Measurements from ENCODE around the gene RNF213.

The RNF213 gene

GRCh38 chr17:80413771-80414507, 153.3 kb downstream of the RNF213 start:
- TF ChIP-seq CTCF (IDR thresholded peaks at IDR 0.05; ENCODE audit: extremely low read depth, missing control alignments) = no peak
- DNase-seq (ENCODE audit: low spot score) = peak; percentile 10

GRCh38 chr17:80414508-80414802, 153.8 kb downstream of the RNF213 start:
- DNase-seq (ENCODE audit: low spot score) = peak; percentile 16
- TF ChIP-seq CTCF (IDR thresholded peaks at IDR 0.05; ENCODE audit: extremely low read depth, missing control alignments) = no peak

GRCh38 chr17:80414803-80415625, 154.4 kb downstream of the RNF213 start, which contains the start of gene ENDOV:
Gene ENDOV, plus strand, starts transcription at chr17:80415167. Its CDS starts 28 bp downstream, at chr17:80415195.
- peak; percentile 98 for DNase-seq (ENCODE audit: low spot score)
- TF ChIP-seq CTCF (IDR thresholded peaks at IDR 0.05; ENCODE audit: extremely low read depth, missing control alignments) = no peak

DNA sequence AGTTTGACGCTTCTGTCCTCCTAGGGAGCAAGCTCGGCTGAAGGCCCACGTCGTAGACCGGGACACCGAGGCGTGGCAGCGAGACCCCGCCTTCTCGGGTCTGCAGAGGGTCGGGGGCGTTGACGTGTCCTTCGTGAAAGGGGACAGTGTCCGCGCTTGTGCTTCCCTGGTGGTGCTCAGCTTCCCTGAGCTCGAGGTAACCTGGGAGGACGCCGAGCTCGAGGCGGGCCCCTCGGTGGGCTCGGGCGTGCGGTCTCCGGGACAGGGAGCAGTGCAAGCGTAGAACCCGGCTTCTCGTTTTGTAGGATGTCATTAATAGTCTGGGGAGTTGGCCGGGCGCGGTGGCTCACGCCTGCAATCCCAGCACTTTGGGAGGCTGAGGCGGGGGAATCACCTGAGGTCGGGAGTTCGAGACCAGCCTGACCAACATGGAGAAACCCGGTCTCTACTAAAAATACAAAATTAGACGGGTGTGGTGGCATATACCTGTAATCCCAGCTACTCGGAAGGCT, 155.0 kb downstream of the RNF213 start:
- no peak for TF ChIP-seq CTCF (IDR thresholded peaks at IDR 0.05; ENCODE audit: extremely low read depth, missing control alignments)
- no peak for DNase-seq (ENCODE audit: low spot score)

DNA sequence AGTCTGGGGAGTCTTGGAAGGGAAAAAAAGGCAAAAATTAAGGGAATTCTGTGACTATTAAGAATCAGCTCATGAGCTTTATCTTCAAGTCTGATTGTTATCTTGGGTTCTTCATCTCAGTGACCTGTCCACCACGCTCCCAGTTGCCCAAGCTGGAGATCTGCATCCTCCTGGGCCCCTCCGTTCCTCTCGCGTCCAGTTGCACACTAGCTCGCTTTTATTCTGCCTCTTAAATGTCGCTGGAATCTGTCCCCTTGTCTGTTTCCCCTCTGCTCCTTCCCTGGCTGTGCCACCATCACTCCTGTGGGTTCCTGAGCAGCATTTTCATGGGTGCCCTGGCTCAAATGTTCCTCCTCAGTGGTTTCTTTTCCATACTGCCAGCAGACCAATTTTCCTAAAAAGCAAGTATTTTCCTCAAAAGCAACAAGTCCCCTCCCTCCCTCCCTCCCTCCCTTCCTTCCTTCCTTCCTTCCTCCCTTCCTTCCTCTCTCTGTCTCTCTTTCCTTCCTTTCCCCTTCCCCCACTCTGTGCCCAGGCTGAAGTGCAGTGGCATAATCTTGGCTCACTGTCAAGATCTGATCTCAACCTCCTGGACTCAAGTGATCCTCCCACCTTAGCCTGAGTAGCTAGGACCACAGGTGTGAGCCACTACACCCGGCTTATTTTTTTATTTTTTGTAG, 155.7 kb downstream of the RNF213 start:
- DNase-seq (ENCODE audit: low spot score) = peak; percentile 9
- TF ChIP-seq CTCF (IDR thresholded peaks at IDR 0.05; ENCODE audit: extremely low read depth, missing control alignments) = no peak

DNA sequence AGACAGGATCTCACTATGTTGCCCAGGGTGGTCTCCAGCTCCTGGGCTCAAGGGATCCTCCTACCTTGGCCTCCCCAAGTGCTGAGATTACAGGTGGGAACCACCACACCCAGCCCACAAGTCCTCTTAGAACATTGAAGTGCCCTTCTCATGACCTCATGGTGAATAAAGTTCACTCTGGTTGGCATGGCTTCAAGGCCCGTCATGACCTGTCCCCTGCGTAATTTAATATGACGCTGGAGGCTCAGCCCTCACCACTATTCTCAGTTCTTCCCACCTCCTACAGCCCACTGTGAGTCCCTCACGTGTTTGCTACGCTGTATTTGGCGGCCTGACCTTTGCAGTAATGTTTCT, 156.3 kb downstream of the RNF213 start:
- no peak for DNase-seq (ENCODE audit: low spot score)
- TF ChIP-seq CTCF (IDR thresholded peaks at IDR 0.05; ENCODE audit: extremely low read depth, missing control alignments) = no peak

- no peak for DNase-seq (ENCODE audit: low spot score)
- no peak for TF ChIP-seq CTCF (IDR thresholded peaks at IDR 0.05; ENCODE audit: extremely low read depth, missing control alignments)
Observed at GRCh38 chr17:80418589-80418988, 157.9 kb downstream of the RNF213 start.

Data from GM20000 (cell line).